Upper lobe of left lung (tissue), 4 donors: ENCODE data around the gene SLC25A22.

Experiments used
- POLR2A ChIP-seq, 4 donors: fragments of 450-650 bp; IDR thresholded peaks; one replicate each; pipeline ENCODE4 v1.5.1; 2016 to 2017; ENCODE audit warnings: antibody characterized with exemption in 4 of 4, mild to moderate bottlenecking in 2 of 4
- TF ChIP-seq, protein P1 (sequence below), 6 experiments: fragments of 450-650 bp in 4 of 6; fragments of 200-600 bp in 2 of 6; sonication (generic) in 2 of 6; IDR thresholded peaks; one replicate each; pipeline ENCODE4 v1.5.1; 2016 to 2019; ENCODE audit warnings: antibody characterized with exemption in 6 of 6

DNA sequence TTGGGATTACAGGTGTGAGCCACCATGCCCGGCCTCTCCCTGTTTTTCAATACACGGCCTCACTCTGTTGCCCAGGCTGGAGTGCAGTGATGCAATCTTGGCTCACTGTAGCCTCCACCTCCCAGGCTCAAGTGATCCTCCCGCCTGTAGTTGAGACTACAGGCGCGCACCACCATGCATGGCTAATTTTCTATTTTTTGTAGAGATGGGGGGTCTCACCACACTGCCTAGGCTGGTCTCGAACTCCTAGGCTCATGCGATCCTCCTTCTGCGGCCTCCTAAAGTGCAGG, 32.3 kb downstream of the SLC25A22 start:
- no peak for TF ChIP-seq POLR2A (IDR thresholded peaks at IDR 0.05)
- TF ChIP-seq, protein P1, sequence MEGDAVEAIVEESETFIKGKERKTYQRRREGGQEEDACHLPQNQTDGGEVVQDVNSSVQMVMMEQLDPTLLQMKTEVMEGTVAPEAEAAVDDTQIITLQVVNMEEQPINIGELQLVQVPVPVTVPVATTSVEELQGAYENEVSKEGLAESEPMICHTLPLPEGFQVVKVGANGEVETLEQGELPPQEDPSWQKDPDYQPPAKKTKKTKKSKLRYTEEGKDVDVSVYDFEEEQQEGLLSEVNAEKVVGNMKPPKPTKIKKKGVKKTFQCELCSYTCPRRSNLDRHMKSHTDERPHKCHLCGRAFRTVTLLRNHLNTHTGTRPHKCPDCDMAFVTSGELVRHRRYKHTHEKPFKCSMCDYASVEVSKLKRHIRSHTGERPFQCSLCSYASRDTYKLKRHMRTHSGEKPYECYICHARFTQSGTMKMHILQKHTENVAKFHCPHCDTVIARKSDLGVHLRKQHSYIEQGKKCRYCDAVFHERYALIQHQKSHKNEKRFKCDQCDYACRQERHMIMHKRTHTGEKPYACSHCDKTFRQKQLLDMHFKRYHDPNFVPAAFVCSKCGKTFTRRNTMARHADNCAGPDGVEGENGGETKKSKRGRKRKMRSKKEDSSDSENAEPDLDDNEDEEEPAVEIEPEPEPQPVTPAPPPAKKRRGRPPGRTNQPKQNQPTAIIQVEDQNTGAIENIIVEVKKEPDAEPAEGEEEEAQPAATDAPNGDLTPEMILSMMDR (IDR thresholded peaks at IDR 0.05), result no peak
